Spinal cord (tissue), 10 donors: ENCODE measurements around the gene HEXIM1. TPM values are rescaled to one million over a fixed set of nuclear protein-coding genes. Genes with fewer than 3 reads are reported as not detected.
A peak's percentile ranks its signal among the peaks of the same experiment; 100 is the strongest.
"Not testable (repeated sequence)": the region's sequence is repeated elsewhere in the genome, so short reads cannot be mapped to it uniquely, and the experiment has no call there.

Source experiments
- DNase-seq, 6 donors: peaks; one replicate each; pipeline versions ENCODE4 v3.0.0 to v3.0.0-alpha.2; 2013 to 2015; ENCODE audit warnings: low spot score in 6 of 6, low read depth in 4 of 6
- H3K27ac ChIP-seq: one replicate; pipeline ENCODE4 v1.5.1; 2013; ENCODE audit warnings: low read depth, low read length, control low read depth
- H3K27me3 ChIP-seq: one replicate; pipeline ENCODE4 v1.6.1; 2013; ENCODE audit warnings: low read length; ENCODE audit not compliant: control insufficient read depth, insufficient read depth
- H3K36me3 ChIP-seq: one replicate; pipeline ENCODE4 v1.6.1; 2013; ENCODE audit warnings: low read length; ENCODE audit not compliant: control insufficient read depth, insufficient read depth
- H3K4me1 ChIP-seq: one replicate; pipeline ENCODE4 v1.6.1; 2013; ENCODE audit warnings: low read length; ENCODE audit not compliant: control insufficient read depth, insufficient read depth
- H3K4me3 ChIP-seq: one replicate; pipeline ENCODE4 v1.5.1; 2013; ENCODE audit warnings: low read depth, low read length, control low read depth
- H3K9me3 ChIP-seq: one replicate; pipeline ENCODE4 v1.6.1; 2013; ENCODE audit warnings: low read length; ENCODE audit not compliant: control insufficient read depth, insufficient read depth
- WGBS: methylation state at CpG from one replicate; pipeline ENCODE4 v1.1.5; 2013; ENCODE audit warnings: missing lambda C conversion rate; ENCODE audit not compliant: insufficient coverage; 5-methylcytosine and 5-hydroxymethylcytosine counted together
- polyA plus RNA-seq, 2 donors: library from polyadenylated mRNA; unstranded; fragments of 120-200 nt; gene quantifications; one replicate each; pipeline ENCODE4 v1.2.1, GENCODE V29; 2013; ENCODE audit not compliant: insufficient read length in 2 of 2
- total RNA-seq, 2 donors: library from RNA; depleted of rRNA in 1 of 2; stranded (reverse); fragments of 120-200 nt in 1 of 2; fragments of >200 nt in 1 of 2; gene quantifications; one replicate each; pipeline versions ENCODE4 v1.2.3 to v1.2.4, GENCODE V29; 2013 to 2014
- donor health status: healthy.

HEXIM1 gene
- total and polyA plus RNA-seq, 4 donors: 16.1 to 28.0 (median 21.2) TPM

DNA sequence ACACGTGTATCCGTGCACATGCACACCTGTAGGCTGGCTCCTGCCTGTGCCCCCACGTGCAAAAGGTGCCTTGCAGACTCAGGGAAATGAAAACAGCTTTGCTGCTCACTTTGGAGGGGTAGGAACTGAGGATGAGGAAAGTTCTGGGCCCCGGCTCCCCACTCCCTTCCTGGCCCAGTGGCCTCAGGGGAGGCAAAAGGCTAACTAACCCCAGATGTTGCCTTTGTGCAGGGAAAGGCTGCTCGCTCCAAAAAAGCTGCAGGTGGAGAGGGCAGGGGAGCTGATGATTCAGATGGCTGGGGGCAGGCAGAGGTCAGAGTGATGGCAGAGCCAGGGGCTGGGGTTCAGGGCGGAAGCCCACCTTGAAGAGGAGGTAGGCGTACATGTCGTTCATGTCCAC, 28.3 kb upstream of the HEXIM1 start:
- no peak overlapping the region for H3K27ac ChIP-seq
- peaks cover 56% of the 10 kb centered on the region for H3K36me3 ChIP-seq
- no peaks in the 10 kb centered on the region for H3K9me3 ChIP-seq
- DNase-seq: no peak
- no peak overlapping the region for H3K4me3 ChIP-seq
- WGBS: 93% methylated on average over 7 of the region's 8 CpGs
- peaks cover under 1% of the 10 kb centered on the region for H3K4me1 ChIP-seq
- H3K27me3 ChIP-seq: no peaks in the 10 kb centered on the region

DNA sequence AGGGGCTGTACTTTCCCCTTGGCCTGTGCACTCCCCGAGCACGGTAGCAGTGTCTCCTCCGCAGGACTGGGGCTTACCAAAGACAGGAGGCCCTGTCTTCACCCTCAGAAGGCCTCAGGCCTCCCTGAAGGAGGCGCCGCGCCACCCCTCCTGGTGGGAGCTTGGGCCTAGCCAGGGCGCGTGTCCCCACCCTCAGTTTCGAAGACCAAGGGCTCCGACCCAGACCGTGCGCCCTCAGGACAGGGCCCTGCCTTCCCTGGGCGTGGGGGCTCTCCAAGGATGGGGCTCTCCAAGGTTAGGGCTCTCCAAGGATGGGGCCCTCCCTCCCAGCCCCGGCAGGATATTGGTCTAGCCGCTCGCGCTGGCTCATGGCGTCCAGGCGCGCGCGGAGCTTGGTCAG, 27.7 kb upstream of the HEXIM1 start:
- Histone ChIP-seq H3K4me3 (no peak overlapping the region), H3K9me3 (no peaks in the 10 kb centered on the region), H3K27ac (no peak overlapping the region), H3K4me1 (no peaks in the 10 kb centered on the region), H3K36me3 (peaks cover 52% of the 10 kb centered on the region), H3K27me3 (no peaks in the 10 kb centered on the region)
- WGBS: 79% methylated on average over 22 of the region's 22 CpGs
- DNase-seq: no peak

DNA sequence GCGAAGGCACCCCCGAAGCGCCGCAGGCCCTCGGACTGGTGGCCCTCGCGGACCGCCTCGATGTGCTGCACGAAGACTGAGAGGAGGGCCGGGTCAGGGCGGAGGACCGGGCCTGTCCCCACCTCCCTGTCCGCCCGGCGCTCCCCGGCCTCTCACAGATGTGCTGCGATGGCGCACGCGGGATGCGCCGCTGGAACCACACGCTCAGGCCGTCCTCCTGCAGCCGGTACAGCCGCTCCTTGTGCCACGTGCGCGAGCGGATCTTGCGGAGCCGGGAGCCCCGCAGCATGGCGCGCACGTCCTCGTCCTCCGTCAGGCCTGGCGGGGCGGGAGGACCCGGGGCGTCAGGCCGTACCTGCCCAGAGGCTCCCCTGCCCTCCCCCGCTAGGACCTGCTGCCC, 27.2 kb upstream of the HEXIM1 start:
- H3K4me1 ChIP-seq: no peaks in the 10 kb centered on the region
- H3K4me3 ChIP-seq: no peak overlapping the region
- H3K27ac ChIP-seq: no peak overlapping the region
- H3K27me3 ChIP-seq: no peaks in the 10 kb centered on the region
- WGBS: 37% methylated on average over 45 of the region's 45 CpGs
- H3K36me3 ChIP-seq: peaks cover 50% of the 10 kb centered on the region
- peak in 1 of 6 donors; percentile 23 for DNase-seq
- no peaks in the 10 kb centered on the region for H3K9me3 ChIP-seq

DNA sequence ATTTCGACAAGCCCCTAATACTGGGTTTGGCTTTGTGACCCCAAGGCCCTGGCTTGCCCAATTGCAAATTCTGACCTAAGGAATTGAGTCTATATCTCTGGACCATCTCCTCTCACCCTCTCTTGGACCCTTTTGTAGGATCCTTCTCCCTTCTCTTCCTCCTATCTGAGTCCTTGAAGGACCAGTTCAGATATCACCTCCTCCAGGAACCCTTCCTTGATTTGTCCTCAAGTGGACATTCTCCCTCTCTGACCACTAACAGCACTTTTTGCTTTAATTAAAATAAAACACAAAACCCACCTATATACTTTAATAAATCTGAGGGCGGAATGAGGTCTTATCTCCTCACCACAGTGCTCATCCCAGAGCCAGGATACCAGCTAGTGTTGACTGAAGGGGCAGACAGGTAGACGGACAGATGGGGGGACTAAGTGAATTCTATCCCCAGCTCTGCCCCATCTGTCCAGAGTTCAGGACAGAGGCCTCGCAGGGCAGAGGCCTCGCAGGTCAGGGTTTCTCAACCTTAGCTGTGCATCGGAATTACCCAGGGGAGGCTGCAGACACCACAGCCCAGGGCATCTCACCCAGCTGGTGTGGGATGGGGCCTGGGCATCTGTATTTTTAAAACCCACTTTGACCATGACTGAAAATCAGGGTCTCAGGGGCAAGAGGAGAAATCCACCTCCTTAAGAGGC, 25.1 kb upstream of the HEXIM1 start:
- no peak for DNase-seq
- Histone ChIP-seq H3K4me1 (peaks cover 10% of the 10 kb centered on the region), H3K27ac (no peak overlapping the region)

DNA sequence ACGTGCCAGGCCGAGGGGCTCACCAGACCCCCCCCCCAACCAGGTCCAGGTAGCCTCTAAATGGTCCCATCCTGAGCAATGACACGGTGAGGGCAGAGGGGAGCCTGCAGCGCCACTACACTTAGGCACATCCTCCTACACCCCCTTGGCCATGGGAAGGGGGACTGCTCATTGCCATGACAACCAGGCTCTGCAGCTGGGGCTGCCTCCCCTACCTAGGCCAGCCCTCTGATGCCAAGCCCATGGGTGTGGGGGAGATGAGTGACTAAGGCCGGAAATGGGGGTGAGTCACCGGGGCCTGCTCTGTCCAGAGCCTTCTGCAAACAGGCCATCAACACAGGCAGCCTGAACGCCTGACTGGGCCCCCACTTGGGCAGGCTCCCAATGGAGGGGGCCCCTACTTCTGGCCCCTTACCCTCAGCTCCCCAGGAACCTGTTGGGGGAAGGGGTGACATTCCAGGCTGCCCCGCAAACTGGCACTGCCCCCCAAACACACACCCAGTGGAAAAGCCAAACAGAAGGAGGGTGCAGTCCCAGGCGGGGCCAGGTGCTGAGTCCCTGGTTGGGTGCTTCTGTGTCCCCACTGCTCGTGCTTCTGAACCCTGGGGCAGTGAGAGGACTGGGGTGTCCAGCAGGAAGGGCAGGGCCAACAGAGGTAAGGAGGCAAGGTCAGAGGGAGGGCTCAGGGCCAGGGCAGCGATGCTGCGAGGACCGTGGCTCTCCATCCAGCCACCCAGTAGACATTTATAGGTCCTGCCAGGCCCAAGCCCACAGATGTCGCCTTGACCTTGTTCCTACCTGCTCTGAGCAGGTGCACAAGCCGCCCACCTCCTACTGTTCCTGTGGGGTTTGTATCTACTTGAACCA, 24.1 kb upstream of the HEXIM1 start:
- WGBS: 86% methylated on average over 9 of the region's 15 CpGs
- Histone ChIP-seq H3K27me3 (no peaks in the 10 kb centered on the region), H3K4me1 (peaks cover 15% of the 10 kb centered on the region), H3K4me3 (no peak overlapping the region), H3K36me3 (peaks cover 38% of the 10 kb centered on the region), H3K27ac (no peak overlapping the region), H3K9me3 (no peaks in the 10 kb centered on the region)
- DNase-seq: no peak

More for the DNA sequence above, 25.1 kb upstream of the HEXIM1 start:
- no peaks in the 10 kb centered on the region for H3K27me3 ChIP-seq
- peaks cover 42% of the 10 kb centered on the region for H3K36me3 ChIP-seq
- 96% methylated on average over 4 of the region's 6 CpGs for WGBS
- no peaks in the 10 kb centered on the region for H3K9me3 ChIP-seq
- H3K4me3 ChIP-seq: no peak overlapping the region

DNA sequence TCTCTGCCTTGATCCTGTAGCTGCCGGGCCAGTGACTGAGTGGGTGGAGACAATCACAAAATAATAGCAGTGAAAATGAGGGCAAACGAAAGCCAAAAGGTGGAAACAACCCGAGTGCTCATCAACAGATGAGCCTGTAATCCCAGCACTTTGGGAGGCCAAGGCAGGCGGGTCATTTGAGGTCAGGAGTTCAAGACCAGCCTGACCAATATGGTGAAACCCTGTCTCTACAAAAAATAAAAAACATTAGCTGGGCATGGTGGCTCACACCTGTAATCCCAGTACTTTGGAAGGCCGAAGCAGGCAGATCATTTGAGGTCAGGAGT, 23.5 kb upstream of the HEXIM1 start:
- H3K4me1 ChIP-seq: peaks cover 21% of the 10 kb centered on the region
- peaks cover 35% of the 10 kb centered on the region for H3K36me3 ChIP-seq
- not testable (repeated sequence) for H3K4me3 ChIP-seq, H3K27me3 ChIP-seq, H3K9me3 ChIP-seq, DNase-seq, H3K27ac ChIP-seq
- 88% methylated on average over 4 of the region's 5 CpGs for WGBS

GRCh38 chr17:45125509-45125908, 22.8 kb upstream of the HEXIM1 start:
- DNase-seq: no peak
- WGBS: 100% methylated on average over 6 of the region's 8 CpGs
- Histone ChIP-seq H3K27me3 (no peaks in the 10 kb centered on the region), H3K9me3 (no peaks in the 10 kb centered on the region), H3K27ac (no peak overlapping the region), H3K36me3 (peaks cover 31% of the 10 kb centered on the region), H3K4me3 (no peak overlapping the region), H3K4me1 (peaks cover 28% of the 10 kb centered on the region)

DNA sequence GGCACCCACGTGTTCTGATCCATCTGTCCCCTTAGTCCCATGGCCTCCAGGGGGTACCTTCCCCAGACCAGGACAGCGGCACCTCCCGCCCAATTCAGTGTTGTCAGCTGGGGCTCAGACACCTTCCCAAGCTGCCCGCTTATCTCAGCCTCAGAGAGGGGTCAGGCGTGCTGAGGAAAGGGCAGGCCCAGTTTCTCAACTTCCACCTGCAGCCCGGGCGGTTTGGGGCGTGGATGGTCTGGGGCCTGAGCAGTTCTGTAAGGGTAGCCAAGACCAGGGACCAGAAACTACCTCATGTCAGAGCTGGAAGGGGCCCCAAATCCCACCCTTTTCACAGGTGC, 21.1 kb upstream of the HEXIM1 start:
- Histone ChIP-seq H3K27ac (no peak overlapping the region), H3K27me3 (no peaks in the 10 kb centered on the region), H3K4me1 (peaks cover 43% of the 10 kb centered on the region), H3K36me3 (peaks cover 26% of the 10 kb centered on the region), H3K4me3 (no peak overlapping the region), H3K9me3 (no peaks in the 10 kb centered on the region)
- 94% methylated on average over 3 of the region's 8 CpGs for WGBS
- DNase-seq: no peak

- WGBS: 62% methylated on average over 17 of the region's 20 CpGs
- Histone ChIP-seq H3K9me3 (no peaks in the 10 kb centered on the region), H3K27me3 (no peaks in the 10 kb centered on the region), H3K4me3 (no peak overlapping the region), H3K27ac (peak overlapping the region; percentile 71), H3K4me1 (peaks cover 45% of the 10 kb centered on the region), H3K36me3 (peaks cover 26% of the 10 kb centered on the region)
- peak in 1 of 6 donors; percentile 47 for DNase-seq
Observed at GRCh38 chr17:45127548-45128300, 20.6 kb upstream of the HEXIM1 start.
